Pancreas (tissue), 10 donors: ENCODE measurements around the gene SEC14L5. TPM values are rescaled to one million over a fixed set of nuclear protein-coding genes. Genes with fewer than 3 reads are reported as not detected.
A peak's percentile ranks its signal among the peaks of the same experiment; 100 is the strongest.

Experiments
- ATAC-seq, 4 donors: fragments of 200-7000 bp; cut with Tn5 transposase; one replicate each; pipeline versions ENCODE4 v1.8.0 to v1.9.1; 2020; ENCODE audit warnings: mild to moderate bottlenecking in 4 of 4, moderate library complexity in 4 of 4
- DNase-seq, 6 donors: peaks; one replicate each; pipeline ENCODE4 v3.0.0-alpha.2; 2020
- FAIRE-seq: peaks from 2 replicates; lab custom pipeline; 2012; peaks lifted over from hg19 to GRCh38; lab: Jason Lieb, UNC
- H3K27ac ChIP-seq, 4 donors: fragments of 200-600 bp; sonication (generic); 1 replicate in 3 of 4; 2 replicates in 1 of 4; pipeline versions ENCODE4 v1.5.0 to v1.8.0; 2020
- H3K27me3 ChIP-seq, 4 donors: fragments of 200-600 bp; one replicate each; pipeline ENCODE4 v1.8.0; 2021
- H3K36me3 ChIP-seq, 3 donors: fragments of 200-600 bp; sonication (generic) in 1 of 3; one replicate each; pipeline versions ENCODE4 v1.5.0 to v1.8.0; 2020 to 2021
- H3K4me1 ChIP-seq, 3 donors: fragments of 200-600 bp; one replicate each; pipeline ENCODE4 v1.8.0; 2021
- H3K4me3 ChIP-seq, 4 donors: fragments of 200-600 bp; sonication (generic) in 2 of 4; one replicate each; pipeline versions ENCODE4 v1.5.0 to v1.8.0; 2020 to 2021
- H3K9me3 ChIP-seq, 4 donors: fragments of 200-600 bp; one replicate each; pipeline ENCODE4 v1.8.0; 2021
- CTCF ChIP-seq, 4 donors: fragments of 200-600 bp; sonication (generic) in 3 of 4; IDR thresholded peaks; one replicate each; pipeline versions ENCODE4 v1.5.0 to v1.8.0; 2021; ENCODE audit warnings: antibody characterized with exemption in 4 of 4
- WGBS, 2 donors: extraction: QIAGEN DNeasy Blood & Tissue Kit; methylation state at CpG; one replicate each; pipeline ENCODE4 v1.1.7; 2013; 5-methylcytosine and 5-hydroxymethylcytosine counted together
- intact Hi-C, 3 donors: fragments of 100-400 bp; cut with DNase I; formaldehyde crosslinking; loops; one replicate each; pipeline versions ENCODE4 v1.11.1 to v1.14.2; 2022
- polyA plus RNA-seq, 2 donors: library from polyadenylated mRNA; stranded (reverse); fragments of 200-250 nt; gene quantifications; one replicate each; pipeline ENCODE4 v1.2.3, GENCODE V29; 2013
- total RNA-seq, 6 donors: library from RNA; stranded (reverse); fragmentation: NEBNext Ultra II Directional in 4 of 6; extraction: Animal tissue kit (Norgen Biotek cat#: 25700) in 4 of 6; gene quantifications; one replicate each; pipeline versions ENCODE4 v1.2.1 to v1.2.4, GENCODE V29; 2021 to 2023
- donor health status: healthy with polysubstance abuse.
- donor health status: DM: no; HTN: no; CAD: no; lungs with moderate emphysema.
- donor health status: DM: no; HTN: no; CAD: no.
- donor health status: control.
- donor health status: control.
- donor health status: Bipolar disorder and iron deficiency.
- donor health status: DM: yes; HTN: yes; CAD: no.
- donor health status: DM: no; HTN: no; CAD: no.
- donor health status: DM: no; HTN: no; CAD: no.
- donor health status: DM: yes; HTN: yes; CAD: no.

The SEC14L5 gene
- total RNA-seq (under 1 TPM; 0.22 to 0.79 (median 0.62) TPM), polyA plus RNA-seq (under 1 TPM; 0.27 to 0.40 TPM)

GRCh38 chr16:4957720-4958509 is at the start of gene SEC14L5:
Gene SEC14L5, plus strand, starts transcription at chr16:4958330. Its CDS starts 994 bp downstream, at chr16:4959324.
- H3K27ac ChIP-seq, result peak within 1 kb of the TSS; percentile 39 to 88 (median 58)
- no peaks in the 10 kb centered on the region for H3K27me3 ChIP-seq
- 0 to 1% methylated on average over 51 to 56 of the region's 56 CpGs for WGBS, 2 donors
- intact Hi-C loops, result loop anchor here in 1 of 3 donors (10.0 kb wide), 2 partner anchors 113 to 343 kb away; partner anchors contain the start of genes GLYR1, UBALD1 and UBN1
- peak; percentile 100 for DNase-seq
- H3K9me3 ChIP-seq, result no peaks in the 10 kb centered on the region
- TF ChIP-seq CTCF (IDR thresholded peaks at IDR 0.05), result no peak
- peaks cover 0 to 3% (median 0%) of the 10 kb centered on the region in 3 donors for H3K4me1 ChIP-seq
- FAIRE-seq, result no peak
- H3K36me3 ChIP-seq, result no peaks in the 10 kb centered on the region
- H3K4me3 ChIP-seq, result peak within 1 kb of the TSS in 3 of 4 donors; percentile 10 to 49 (median 35)
- peak; percentile 88 to 94 (median 90) for ATAC-seq

GRCh38 chr16:4908854-4909401 is 49.2 kb upstream of the SEC14L5 start:
- ATAC-seq (no peak), DNase-seq (no peak), FAIRE-seq (no peak)
- H3K4me3 ChIP-seq, result no peak overlapping the region
- H3K27ac ChIP-seq, result no peak overlapping the region
- no peaks in the 10 kb centered on the region for H3K9me3 ChIP-seq
- TF ChIP-seq CTCF (IDR thresholded peaks at IDR 0.05), result no peak
- no peaks in the 10 kb centered on the region for H3K4me1 ChIP-seq
- no peaks in the 10 kb centered on the region for H3K36me3 ChIP-seq
- intact Hi-C loops, result no loop called here
- H3K27me3 ChIP-seq, result no peaks in the 10 kb centered on the region
- 92 to 98% methylated on average over 4 to 5 of the region's 5 CpGs for WGBS, 2 donors

- no peaks in the 10 kb centered on the region for H3K27me3 ChIP-seq
- no peak for TF ChIP-seq CTCF (IDR thresholded peaks at IDR 0.05)
- no peaks in the 10 kb centered on the region for H3K36me3 ChIP-seq
- DNase-seq, result no peak
- intact Hi-C loops, result loop anchor here in 1 of 3 donors (10.0 kb wide), 1 partner anchor 55 kb away; no protein-coding TSS in a partner anchor
- no peak overlapping the region for H3K4me3 ChIP-seq
- no peaks in the 10 kb centered on the region for H3K4me1 ChIP-seq
- no peak overlapping the region for H3K27ac ChIP-seq
- ATAC-seq, result no peak
- FAIRE-seq, result no peak
- WGBS, 2 donors, result 79 to 90% methylated on average over 7 of the region's 7 CpGs
- H3K9me3 ChIP-seq, result no peaks in the 10 kb centered on the region
Observed at GRCh38 chr16:4909825-4910224, 48.3 kb upstream of the SEC14L5 start.

GRCh38 chr16:4910828-4911227 is 47.3 kb upstream of the SEC14L5 start:
- Histone ChIP-seq H3K36me3 (no peaks in the 10 kb centered on the region), H3K27me3 (no peaks in the 10 kb centered on the region), H3K4me1 (no peaks in the 10 kb centered on the region), H3K4me3 (no peak overlapping the region), H3K27ac (no peak overlapping the region), H3K9me3 (no peaks in the 10 kb centered on the region)
- DNase-seq, result no peak
- ATAC-seq, result no peak
- WGBS, 2 donors, result 88 to 97% methylated on average over 12 of the region's 12 CpGs
- intact Hi-C loops, result loop anchor here in 1 of 3 donors (10.0 kb wide), 1 partner anchor 56 kb away; no protein-coding TSS in a partner anchor
- no peak for FAIRE-seq
- no peak for TF ChIP-seq CTCF (IDR thresholded peaks at IDR 0.05)
